HG02852 (cell line): ENCODE data around the gene MACROD2.
"Not testable (repeated sequence)": the region's sequence is repeated elsewhere in the genome, so short reads cannot be mapped to it uniquely, and the experiment has no call there.

Source experiments
- ATAC-seq: cut with Tn5 transposase; IDR thresholded peaks from one replicate; pipeline ENCODE4 v1.9.1; 2021; ENCODE audit warnings: mild to moderate bottlenecking, moderate library complexity; ENCODE audit not compliant: unreplicated experiment

The MACROD2 gene

GRCh38 chr20:15119852-15120487 lies 1124.7 kb downstream of the MACROD2 start:
- ATAC-seq: no peak

GRCh38 chr20:15122613-15123012 lies 1127.3 kb downstream of the MACROD2 start:
- no peak for ATAC-seq

- ATAC-seq: no peak
Observed at GRCh38 chr20:15131176-15131575, 1135.9 kb downstream of the MACROD2 start.

GRCh38 chr20:15138548-15139126 lies 1143.3 kb downstream of the MACROD2 start:
- no peak for ATAC-seq

- no peak for ATAC-seq
Observed at GRCh38 chr20:15139522-15139921, 1144.2 kb downstream of the MACROD2 start.

- no peak for ATAC-seq
Observed at GRCh38 chr20:15140286-15140685, 1145.0 kb downstream of the MACROD2 start.

- ATAC-seq: not testable (repeated sequence)
Observed at GRCh38 chr20:15140940-15141339, 1145.6 kb downstream of the MACROD2 start.

GRCh38 chr20:15141861-15142260 lies 1146.5 kb downstream of the MACROD2 start:
- no peak for ATAC-seq

GRCh38 chr20:15143478-15143877 lies 1148.2 kb downstream of the MACROD2 start:
- ATAC-seq: no peak

GRCh38 chr20:15144916-15145315 lies 1149.6 kb downstream of the MACROD2 start:
- ATAC-seq: no peak

- no peak for ATAC-seq
Observed at GRCh38 chr20:15146948-15147347, 1151.6 kb downstream of the MACROD2 start.

GRCh38 chr20:15154070-15154469 lies 1158.8 kb downstream of the MACROD2 start:
- ATAC-seq: no peak

- no peak for ATAC-seq
Observed at GRCh38 chr20:15155848-15156401, 1160.6 kb downstream of the MACROD2 start.

- no peak for ATAC-seq
Observed at GRCh38 chr20:15158533-15158932, 1163.2 kb downstream of the MACROD2 start.

- ATAC-seq: peak; percentile 72
Observed at GRCh38 chr20:15162079-15162647, 1166.8 kb downstream of the MACROD2 start.

GRCh38 chr20:15163632-15164031 lies 1168.3 kb downstream of the MACROD2 start:
- no peak for ATAC-seq

- ATAC-seq: no peak
Observed at GRCh38 chr20:15164726-15165125, 1169.4 kb downstream of the MACROD2 start.

- no peak for ATAC-seq
Observed at GRCh38 chr20:15166744-15167143, 1171.4 kb downstream of the MACROD2 start.

- no peak for ATAC-seq
Observed at GRCh38 chr20:15171016-15171415, 1175.7 kb downstream of the MACROD2 start.

- no peak for ATAC-seq
Observed at GRCh38 chr20:15176929-15177328, 1181.6 kb downstream of the MACROD2 start.

GRCh38 chr20:15178581-15178980 lies 1183.3 kb downstream of the MACROD2 start:
- ATAC-seq: no peak

GRCh38 chr20:15179381-15179780 lies 1184.1 kb downstream of the MACROD2 start:
- no peak for ATAC-seq
